Measurements from ENCODE around the gene ATP6V0C.

DNA sequence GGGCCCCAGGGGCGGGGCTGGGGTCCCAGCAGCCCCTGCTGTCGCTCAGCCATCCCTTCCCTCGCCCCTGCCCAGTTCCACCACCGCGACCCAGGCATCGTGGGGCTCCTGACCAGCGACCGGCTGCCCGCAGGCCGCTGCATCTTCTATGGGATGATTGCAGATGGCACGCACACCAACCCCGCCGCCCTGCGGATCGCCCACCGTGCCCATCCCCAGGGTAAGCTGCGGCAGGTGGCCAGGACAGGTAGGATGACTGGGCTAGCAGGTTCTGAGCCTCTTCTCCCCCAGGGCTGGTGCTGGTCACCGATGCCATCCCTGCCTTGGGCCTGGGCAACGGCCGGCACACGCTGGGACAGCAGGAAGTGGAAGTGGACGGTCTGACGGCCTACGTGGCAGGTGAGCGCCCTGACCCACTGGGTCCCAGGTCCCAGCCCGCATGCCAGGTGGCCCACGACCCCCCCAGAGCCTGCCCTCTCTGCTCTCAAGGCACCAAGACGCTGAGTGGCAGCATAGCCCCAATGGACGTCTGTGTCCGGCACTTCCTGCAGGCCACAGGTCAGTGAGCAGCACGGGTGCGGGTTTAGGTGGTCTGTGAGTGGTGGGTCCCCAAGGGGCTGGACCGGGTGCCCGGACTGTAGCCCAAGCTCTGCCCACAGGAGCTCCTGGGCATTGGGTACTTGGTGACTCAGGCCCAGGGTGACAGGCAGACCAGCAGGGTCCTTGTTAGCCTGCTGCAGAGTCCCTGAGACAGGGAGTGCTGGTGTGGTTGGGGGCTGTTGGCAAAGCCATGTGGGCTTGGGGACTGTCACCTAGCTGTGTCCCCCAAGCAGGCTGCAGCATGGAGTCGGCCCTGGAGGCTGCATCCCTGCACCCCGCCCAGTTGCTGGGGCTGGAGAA lies 14.7 kb downstream of the ATP6V0C start:
- TF ChIP-seq, protein P1, sequence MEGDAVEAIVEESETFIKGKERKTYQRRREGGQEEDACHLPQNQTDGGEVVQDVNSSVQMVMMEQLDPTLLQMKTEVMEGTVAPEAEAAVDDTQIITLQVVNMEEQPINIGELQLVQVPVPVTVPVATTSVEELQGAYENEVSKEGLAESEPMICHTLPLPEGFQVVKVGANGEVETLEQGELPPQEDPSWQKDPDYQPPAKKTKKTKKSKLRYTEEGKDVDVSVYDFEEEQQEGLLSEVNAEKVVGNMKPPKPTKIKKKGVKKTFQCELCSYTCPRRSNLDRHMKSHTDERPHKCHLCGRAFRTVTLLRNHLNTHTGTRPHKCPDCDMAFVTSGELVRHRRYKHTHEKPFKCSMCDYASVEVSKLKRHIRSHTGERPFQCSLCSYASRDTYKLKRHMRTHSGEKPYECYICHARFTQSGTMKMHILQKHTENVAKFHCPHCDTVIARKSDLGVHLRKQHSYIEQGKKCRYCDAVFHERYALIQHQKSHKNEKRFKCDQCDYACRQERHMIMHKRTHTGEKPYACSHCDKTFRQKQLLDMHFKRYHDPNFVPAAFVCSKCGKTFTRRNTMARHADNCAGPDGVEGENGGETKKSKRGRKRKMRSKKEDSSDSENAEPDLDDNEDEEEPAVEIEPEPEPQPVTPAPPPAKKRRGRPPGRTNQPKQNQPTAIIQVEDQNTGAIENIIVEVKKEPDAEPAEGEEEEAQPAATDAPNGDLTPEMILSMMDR (IDR thresholded peaks at IDR 0.05; ENCODE audit: poor library complexity) = no peak
- TF ChIP-seq EZH2 (IDR thresholded peaks at IDR 0.05; ENCODE audit: borderline replicate concordance) = no peak
